ENCODE measurements around the gene CDK12.

CDK12 gene

DNA sequence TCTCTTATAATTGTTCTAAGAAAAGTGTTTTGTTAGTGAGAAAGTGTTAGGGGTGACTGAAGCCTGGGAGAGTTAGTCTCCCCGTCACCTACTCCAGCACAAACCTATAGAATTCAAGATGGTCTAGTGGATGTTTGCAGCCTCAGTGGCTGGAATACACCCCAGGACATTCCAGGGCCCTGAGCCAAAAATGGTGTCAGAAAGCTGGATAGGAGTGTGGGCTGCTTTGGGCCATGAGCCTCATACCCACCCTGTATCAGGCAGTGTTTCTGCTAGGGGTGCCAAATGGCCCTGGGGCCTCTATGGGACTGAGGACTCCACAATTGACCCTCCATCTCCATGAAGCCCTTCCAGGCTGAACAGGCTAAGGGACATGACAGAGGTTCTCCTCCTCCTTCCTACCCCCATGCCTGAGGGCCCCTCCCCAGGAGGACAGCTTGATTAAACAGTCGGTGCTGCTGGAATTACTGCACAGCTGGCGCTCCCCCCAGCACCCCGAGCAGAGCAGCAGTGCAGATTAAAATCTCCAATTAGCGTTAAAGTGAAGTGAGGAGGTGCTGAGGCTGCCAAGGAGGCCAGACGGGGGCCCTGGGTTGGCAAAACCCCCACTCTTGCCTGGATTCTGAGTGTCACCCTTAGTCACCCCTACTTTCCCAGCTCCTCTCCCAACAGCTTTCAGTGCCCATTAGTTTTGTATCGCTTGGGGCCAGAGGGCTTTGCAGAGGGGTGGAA, 87.4 kb downstream of the CDK12 start:
- DNase-seq (ENCODE audit: low read depth in 2 of 2): no peak

- DNase-seq (ENCODE audit: low read depth in 2 of 2): no peak
These were observed 88.7 kb downstream of the CDK12 start for GRCh38 chr17:39549747-39550573.

DNA sequence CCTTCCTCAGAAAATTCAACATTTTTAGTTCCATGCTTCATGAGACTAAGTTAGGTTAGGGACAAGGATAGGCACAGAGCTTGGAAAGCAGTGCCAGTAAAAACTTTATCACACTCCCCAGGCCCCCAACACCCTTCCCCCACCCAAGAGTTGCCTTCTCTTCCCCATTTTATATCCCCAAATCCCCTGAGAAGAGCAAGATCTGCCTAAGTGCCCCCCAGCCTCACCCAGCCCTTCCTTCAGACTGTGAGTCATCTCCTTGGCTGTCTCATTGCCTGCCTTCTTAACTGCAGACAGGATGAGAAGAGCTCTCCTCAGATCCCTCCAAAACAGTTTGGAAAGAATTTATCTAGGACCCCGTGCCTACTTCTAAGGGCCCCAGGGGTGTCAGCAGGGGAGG, 90.6 kb downstream of the CDK12 start:
- no peak for DNase-seq (ENCODE audit: low read depth in 2 of 2)

GRCh38 chr17:39553341-39553945, 92.2 kb downstream of the CDK12 start:
- no peak for DNase-seq (ENCODE audit: low read depth in 2 of 2)

DNA sequence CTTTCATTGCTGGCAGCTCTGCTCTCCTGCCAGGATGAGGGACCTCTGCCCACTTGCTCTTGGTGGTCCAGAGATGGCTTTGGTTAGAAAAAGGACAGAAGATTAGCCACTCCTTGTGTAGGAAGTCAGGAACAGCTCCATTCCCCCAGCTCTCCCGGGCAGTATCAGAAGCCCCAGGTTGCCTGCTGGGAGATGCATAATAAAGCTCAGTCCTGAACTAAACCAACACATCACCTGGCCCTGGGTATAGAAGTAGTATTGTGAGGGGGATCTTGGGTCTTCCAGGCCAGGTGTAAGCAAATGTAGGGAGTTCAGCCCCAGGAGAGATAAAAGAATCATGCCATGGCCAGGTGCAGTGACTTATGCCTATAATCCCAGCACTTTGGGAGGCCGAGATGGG, 94.1 kb downstream of the CDK12 start:
- DNase-seq (ENCODE audit: low read depth in 2 of 2): no peak

GRCh38 chr17:39556423-39556822, 95.1 kb downstream of the CDK12 start:
- no peak for DNase-seq (ENCODE audit: low read depth in 2 of 2)

DNA sequence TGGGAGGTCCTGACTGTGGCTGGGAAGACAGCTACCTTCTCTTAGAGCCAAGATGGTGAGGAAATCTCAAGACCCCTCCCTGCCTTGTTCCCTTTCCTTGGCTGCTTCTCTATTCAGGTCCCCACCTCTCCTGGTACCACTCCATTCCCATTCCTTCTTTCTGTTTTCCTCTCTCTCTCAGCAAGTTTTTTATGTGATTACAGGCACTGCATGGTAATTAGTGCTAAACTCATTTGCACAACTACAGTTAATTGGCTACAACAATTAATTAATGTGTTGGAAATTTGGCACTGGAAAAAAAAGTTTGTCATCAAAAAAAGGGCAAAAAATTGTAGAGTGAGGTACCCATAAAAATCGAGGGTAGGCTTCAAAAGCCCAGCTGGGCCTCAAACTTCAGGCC, 101.1 kb downstream of the CDK12 start:
- no peak for DNase-seq (ENCODE audit: low read depth in 2 of 2)

DNA sequence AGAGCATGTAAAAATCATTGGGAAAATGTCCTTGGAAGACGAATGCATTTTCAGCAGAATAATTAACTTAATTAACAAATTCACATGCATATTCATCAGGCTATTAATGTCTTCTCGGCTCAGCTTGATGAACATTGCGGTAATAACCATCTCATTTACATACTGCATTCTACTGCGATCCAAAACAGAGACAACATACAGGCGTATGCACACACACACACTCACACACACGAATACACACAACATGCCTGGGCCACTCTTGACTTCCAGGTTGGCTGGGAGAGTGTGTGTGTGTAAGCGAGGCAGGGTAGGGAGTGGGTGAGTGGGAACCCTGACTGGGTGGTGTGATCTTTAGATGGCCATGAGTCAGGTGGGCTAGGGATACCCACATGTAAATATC, 101.7 kb downstream of the CDK12 start:
- DNase-seq (ENCODE audit: low read depth in 2 of 2): no peak

DNA sequence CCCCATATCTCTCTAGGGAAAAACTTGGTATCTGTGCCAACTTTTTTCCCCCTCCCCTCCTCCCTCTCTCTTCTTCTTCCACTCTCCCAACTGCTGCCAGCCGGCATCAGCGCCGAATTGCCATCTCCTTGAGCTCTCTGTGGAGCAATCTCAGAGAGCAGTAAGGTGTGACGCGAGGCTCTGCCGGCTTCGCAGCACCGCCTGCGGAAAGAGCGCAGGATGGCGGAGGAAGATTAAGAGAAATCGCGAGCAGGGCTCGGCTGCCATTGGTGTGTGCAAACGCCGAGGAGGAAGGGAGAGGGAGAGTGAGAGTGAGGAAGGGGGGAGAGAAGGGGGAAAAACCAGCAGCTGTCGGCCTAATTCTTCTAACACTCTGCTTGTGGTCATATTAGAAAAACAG, 102.2 kb downstream of the CDK12 start:
- no peak for DNase-seq (ENCODE audit: low read depth in 2 of 2)

- DNase-seq (ENCODE audit: low read depth in 2 of 2): no peak
These were observed 103.0 kb downstream of the CDK12 start for GRCh38 chr17:39564211-39564848.

GRCh38 chr17:39566094-39566850, 105.0 kb downstream of the CDK12 start:
- no peak for DNase-seq (ENCODE audit: low read depth in 2 of 2)

DNA sequence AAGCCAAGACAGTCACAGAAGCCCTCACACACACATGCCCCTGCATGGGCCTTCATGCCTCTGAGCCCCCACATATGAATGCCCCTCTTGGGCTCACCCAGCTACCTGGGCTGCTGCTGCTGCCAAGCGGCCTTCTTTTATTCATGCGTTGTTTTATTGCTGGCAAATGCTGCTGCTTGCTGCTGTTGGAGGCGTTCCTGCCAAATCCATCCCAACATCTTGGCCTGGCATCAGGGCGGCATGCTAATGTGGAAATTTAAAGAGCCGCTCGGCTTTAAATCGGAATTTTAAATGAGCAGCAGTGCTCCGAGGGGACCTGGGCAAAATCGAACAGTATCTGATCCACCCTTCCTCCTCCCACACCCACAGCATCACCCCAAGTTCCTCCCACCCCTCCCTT, 107.4 kb downstream of the CDK12 start:
- DNase-seq (ENCODE audit: low read depth in 2 of 2): no peak

DNA sequence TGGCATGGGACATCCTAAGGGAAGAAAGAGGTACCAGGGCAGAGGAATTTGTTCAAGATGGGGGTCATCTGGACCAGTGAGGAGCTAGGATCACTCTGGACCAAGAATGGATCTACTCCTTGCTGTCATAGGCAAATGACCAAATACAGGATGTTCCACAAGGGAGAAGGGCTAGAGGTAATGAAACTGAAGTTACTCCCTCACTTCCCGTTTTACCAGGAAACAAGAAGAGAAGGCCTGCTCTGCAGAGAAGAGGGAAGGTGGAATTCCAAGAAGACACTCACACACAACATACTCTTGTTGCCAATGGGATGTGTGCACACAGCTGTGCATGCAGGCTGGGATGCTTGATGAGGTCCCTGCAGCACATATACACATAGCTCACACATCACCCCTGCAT, 107.8 kb downstream of the CDK12 start:
- no peak for DNase-seq (ENCODE audit: low read depth in 2 of 2)

DNA sequence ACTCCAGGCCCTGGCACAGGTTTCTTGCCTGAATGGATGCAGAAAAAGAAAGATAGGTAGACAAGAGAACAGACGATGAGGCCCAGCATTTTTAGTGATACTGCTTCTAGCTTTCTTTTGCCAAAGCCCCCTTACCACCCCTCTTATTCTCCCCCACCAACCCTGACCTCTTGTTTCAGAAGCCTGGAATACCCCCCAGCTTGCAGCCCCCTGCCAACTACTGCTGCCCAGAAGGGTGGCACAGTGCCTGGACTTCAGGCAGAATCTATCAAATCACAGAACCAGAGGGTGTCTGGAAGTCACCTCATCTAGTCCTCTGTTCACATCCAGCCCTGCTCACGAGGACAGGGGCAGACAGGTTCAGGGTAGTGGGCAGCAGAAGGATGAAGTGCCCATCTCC, 110.8 kb downstream of the CDK12 start:
- DNase-seq (ENCODE audit: low read depth in 2 of 2): no peak

DNA sequence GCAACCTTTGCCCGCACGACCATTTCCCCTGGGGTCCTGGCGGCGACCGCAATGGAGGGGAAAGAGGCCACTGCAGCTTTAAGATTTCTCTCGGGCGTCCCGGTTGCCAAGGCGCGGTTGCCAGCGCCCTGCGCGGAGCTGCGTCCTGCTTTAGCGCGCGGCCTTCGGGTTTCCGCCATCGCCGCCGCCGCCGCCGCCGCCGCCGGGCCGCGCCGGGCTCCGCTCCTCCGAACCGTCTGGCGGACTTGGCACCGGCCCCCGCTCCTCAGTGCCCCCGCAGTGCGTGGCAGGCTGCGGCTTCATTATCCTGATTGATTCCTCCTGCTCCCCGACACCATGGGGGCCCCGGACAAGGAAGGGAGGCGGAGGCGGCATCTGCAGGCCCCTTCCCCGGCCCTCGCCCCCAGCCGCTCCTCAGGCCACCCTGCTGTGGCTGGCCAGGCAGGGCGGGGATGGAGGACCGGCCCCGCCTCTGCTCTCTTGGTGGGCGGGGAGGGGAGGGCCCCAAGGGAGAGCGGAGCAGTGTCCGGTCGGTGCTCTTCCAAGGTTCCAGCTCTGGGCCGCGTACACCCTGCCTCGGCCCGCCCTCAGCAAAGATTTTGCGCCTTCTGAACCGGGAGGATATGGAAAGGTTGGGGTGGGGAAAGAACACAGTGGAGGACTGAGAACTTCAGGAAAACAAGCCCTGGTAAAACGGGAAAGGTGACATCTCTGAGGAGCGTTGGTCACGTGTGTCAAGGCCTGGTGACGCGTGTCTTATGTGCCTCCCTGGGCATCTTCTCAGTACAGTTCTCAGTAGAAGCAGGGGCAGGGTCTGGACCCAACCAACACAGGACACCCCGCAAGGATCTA, 112.4 kb downstream of the CDK12 start:
- no peak for DNase-seq (ENCODE audit: low read depth in 2 of 2)

- no peak for DNase-seq (ENCODE audit: low read depth in 2 of 2)
These were observed 114.9 kb downstream of the CDK12 start for GRCh38 chr17:39576187-39576586.

GRCh38 chr17:39578272-39578671, 117.0 kb downstream of the CDK12 start:
- no peak for DNase-seq (ENCODE audit: low read depth in 2 of 2)

- no peak for DNase-seq (ENCODE audit: low read depth in 2 of 2)
These were observed 118.2 kb downstream of the CDK12 start for GRCh38 chr17:39579318-39580081.

DNA sequence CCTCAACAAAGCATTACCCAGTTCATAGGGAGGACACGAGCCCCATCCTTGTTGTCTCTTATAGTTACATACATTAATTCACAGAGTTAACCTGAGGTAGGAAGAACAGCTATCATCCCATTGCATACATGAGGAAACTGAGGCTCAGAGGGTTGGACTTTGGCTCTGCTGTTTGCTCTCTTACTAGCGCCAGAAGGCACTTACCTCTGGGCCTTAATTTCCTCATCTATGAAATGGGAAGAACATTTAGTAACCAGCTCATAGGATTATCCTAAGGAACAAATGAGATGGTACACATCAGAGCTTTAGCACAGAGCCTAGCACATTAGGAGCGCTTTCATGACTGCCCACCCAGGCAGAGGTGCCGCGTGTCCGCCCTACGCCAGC, 118.8 kb downstream of the CDK12 start:
- DNase-seq (ENCODE audit: low read depth in 2 of 2): no peak
